ENCODE measurements around the gene MRI1.

Gene MRI1

DNA sequence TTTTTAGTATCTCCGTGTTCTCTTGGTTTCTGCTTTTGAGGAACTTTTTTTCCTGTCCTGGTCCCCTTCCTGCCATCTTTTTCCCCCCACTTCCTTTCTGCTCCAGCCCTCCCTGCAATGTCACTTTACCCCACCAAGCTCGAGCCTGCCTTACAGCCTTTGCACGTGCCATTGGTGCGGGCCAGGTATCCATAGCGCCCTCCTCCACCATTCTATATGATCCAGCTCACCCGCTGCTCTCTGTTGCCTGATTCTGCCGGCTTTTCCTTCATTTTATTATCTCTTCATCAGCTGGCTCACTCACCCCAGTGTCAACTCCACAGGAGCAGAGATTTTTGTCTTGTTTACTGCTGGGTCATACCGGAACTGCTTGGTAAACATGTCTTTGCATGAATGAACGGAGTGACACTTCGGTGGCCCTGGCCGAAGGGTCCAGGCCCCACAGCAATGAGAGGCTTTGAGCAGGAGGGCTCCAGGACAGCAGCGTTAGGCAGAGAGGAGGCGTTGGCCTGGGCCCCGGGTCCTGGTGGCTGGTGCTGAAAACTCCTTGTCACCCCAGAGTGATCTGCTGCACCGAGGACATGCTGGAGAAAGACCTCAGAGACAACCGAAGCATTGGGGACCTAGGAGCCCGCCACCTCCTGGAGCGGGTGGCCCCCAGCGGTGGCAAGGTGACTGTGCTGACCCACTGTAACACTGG is 1.2 kb downstream of the MRI1 start:
- TF ChIP-seq TEAD4 (IDR thresholded peaks at IDR 0.05) (no peak), MAX (IDR thresholded peaks at IDR 0.05) (no peak), USF1 (IDR thresholded peaks at IDR 0.05) (no peak), YY1 (IDR thresholded peaks at IDR 0.05; ENCODE audit: low read depth) (no peak), RAD21 (IDR thresholded peaks at IDR 0.05; ENCODE audit: low read depth) (no peak), EGR1 (IDR thresholded peaks at IDR 0.05) (no peak), ZBTB7A (IDR thresholded peaks at IDR 0.05; ENCODE audit: low read depth) (no peak), TCF12 (IDR thresholded peaks at IDR 0.05; ENCODE audit: low read depth) (no peak), CREB1 (IDR thresholded peaks at IDR 0.05; ENCODE audit: low read depth) (no peak), CEBPB (IDR thresholded peaks at IDR 0.05) (no peak), NFIC (IDR thresholded peaks at IDR 0.05) (no peak), TAF1 (IDR thresholded peaks at IDR 0.05; ENCODE audit: low read depth) (no peak), REST (IDR thresholded peaks at IDR 0.05; ENCODE audit: low read depth) (no peak), EP300 (IDR thresholded peaks at IDR 0.05; ENCODE audit: borderline replicate concordance) (no peak), FOXM1 (IDR thresholded peaks at IDR 0.05; ENCODE audit: borderline replicate concordance, low read depth) (no peak)

- TF ChIP-seq ZBTB7A (IDR thresholded peaks at IDR 0.05; ENCODE audit: low read depth) (no peak), TAF1 (IDR thresholded peaks at IDR 0.05; ENCODE audit: low read depth) (no peak), RAD21 (IDR thresholded peaks at IDR 0.05; ENCODE audit: low read depth) (no peak), YY1 (IDR thresholded peaks at IDR 0.05; ENCODE audit: low read depth) (no peak), CEBPB (IDR thresholded peaks at IDR 0.05) (no peak), MAX (IDR thresholded peaks at IDR 0.05) (no peak)
Measured at GRCh38 chr19:13766095-13766481, 1.8 kb downstream of the MRI1 start.

- TF ChIP-seq CEBPB (IDR thresholded peaks at IDR 0.05) = no peak
- TF ChIP-seq TEAD4 (IDR thresholded peaks at IDR 0.05) = no peak
- no peak for TF ChIP-seq ZBTB7A (IDR thresholded peaks at IDR 0.05; ENCODE audit: low read depth)
- TF ChIP-seq YY1 (IDR thresholded peaks at IDR 0.05; ENCODE audit: low read depth) = no peak
- TF ChIP-seq EP300 (IDR thresholded peaks at IDR 0.05; ENCODE audit: borderline replicate concordance) = no peak
- no peak for TF ChIP-seq MAX (IDR thresholded peaks at IDR 0.05)
- TF ChIP-seq EGR1 (IDR thresholded peaks at IDR 0.05) = no peak
- no peak for TF ChIP-seq NFIC (IDR thresholded peaks at IDR 0.05)
- TF ChIP-seq TCF12 (IDR thresholded peaks at IDR 0.05; ENCODE audit: low read depth) = no peak
- TF ChIP-seq CREB1 (IDR thresholded peaks at IDR 0.05; ENCODE audit: low read depth) = no peak
- TF ChIP-seq USF1 (IDR thresholded peaks at IDR 0.05) = no peak
- TF ChIP-seq RAD21 (IDR thresholded peaks at IDR 0.05; ENCODE audit: low read depth) = no peak
- no peak for TF ChIP-seq REST (IDR thresholded peaks at IDR 0.05; ENCODE audit: low read depth)
- TF ChIP-seq TAF1 (IDR thresholded peaks at IDR 0.05; ENCODE audit: low read depth) = no peak
- no peak for TF ChIP-seq FOXM1 (IDR thresholded peaks at IDR 0.05; ENCODE audit: borderline replicate concordance, low read depth)
Measured at GRCh38 chr19:13768510-13768909, 4.2 kb downstream of the MRI1 start.

DNA sequence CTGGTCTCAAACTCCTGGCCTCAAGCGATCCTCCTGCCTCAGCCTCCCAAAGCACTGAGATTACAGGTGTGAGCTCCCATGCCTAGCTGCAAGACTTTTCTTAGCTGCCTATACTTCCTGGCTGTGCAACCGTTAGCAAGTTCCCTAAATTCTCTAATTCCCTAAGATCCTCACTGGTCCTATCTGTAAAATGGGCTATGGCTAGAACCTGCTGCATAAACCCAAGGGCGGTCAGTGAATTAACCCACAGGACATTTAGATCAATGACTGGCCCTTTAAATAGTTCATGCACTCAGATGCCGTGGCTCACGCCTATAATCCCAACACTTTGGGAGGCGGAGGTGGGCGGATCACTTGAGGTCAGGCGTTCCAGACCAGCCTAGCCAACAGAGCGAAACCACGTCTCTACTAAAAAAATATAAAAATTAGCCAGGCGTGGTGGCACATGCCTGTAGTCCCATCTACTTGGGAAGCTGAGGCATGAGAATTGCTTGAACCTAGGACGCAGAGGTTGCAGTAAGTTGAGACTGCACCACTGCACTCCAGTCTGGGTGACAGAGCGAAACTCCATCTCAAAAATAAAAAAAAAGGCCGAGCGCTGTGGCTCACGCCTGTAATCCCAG is 5.8 kb downstream of the MRI1 start:
- no peak for TF ChIP-seq MAX (IDR thresholded peaks at IDR 0.05)
- TF ChIP-seq FOXM1 (IDR thresholded peaks at IDR 0.05; ENCODE audit: borderline replicate concordance, low read depth) = no peak
- no peak for TF ChIP-seq CREB1 (IDR thresholded peaks at IDR 0.05; ENCODE audit: low read depth)
- no peak for TF ChIP-seq RAD21 (IDR thresholded peaks at IDR 0.05; ENCODE audit: low read depth)
- TF ChIP-seq REST (IDR thresholded peaks at IDR 0.05; ENCODE audit: low read depth) = no peak
- TF ChIP-seq CEBPB (IDR thresholded peaks at IDR 0.05) = no peak
- TF ChIP-seq TAF1 (IDR thresholded peaks at IDR 0.05; ENCODE audit: low read depth) = no peak
- TF ChIP-seq EP300 (IDR thresholded peaks at IDR 0.05; ENCODE audit: borderline replicate concordance) = no peak
- TF ChIP-seq TEAD4 (IDR thresholded peaks at IDR 0.05) = no peak
- TF ChIP-seq YY1 (IDR thresholded peaks at IDR 0.05; ENCODE audit: low read depth) = no peak
- no peak for TF ChIP-seq TCF12 (IDR thresholded peaks at IDR 0.05; ENCODE audit: low read depth)
- no peak for TF ChIP-seq EGR1 (IDR thresholded peaks at IDR 0.05)
- TF ChIP-seq NFIC (IDR thresholded peaks at IDR 0.05) = no peak
- TF ChIP-seq ZBTB7A (IDR thresholded peaks at IDR 0.05; ENCODE audit: low read depth) = no peak
- TF ChIP-seq USF1 (IDR thresholded peaks at IDR 0.05) = no peak

Data from Ishikawa (cell line).